GM21381 (cell line): ENCODE measurements around the gene OPA1.
"Not testable (repeated sequence)": the region's sequence is repeated elsewhere in the genome, so short reads cannot be mapped to it uniquely, and the experiment has no call there.

Source experiments
- ATAC-seq: cut with Tn5 transposase; IDR thresholded peaks from one replicate; pipeline ENCODE4 v1.9.1; 2021; ENCODE audit warnings: mild to moderate bottlenecking, moderate library complexity; ENCODE audit not compliant: unreplicated experiment

OPA1 gene

GRCh38 chr3:193586526-193586925, 6.5 kb upstream of the OPA1 start:
- no peak for ATAC-seq

DNA sequence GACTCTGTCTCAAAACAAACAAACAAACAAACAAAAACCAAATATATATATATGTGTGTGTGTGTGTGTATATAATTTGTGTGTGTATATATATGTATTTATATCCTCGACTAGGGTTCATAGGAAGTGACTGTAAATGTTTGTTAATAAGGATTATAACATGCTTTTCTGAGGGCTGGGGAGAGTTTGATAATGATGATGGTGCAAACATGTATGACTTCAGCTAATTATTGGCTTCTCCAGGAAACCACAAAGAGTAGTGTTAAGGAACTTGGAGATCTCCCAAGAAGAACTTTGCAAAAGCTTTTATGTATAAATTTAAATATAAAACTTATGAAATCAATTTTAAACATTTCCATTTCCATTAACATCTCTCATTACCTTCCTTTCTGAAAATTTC, 3.9 kb upstream of the OPA1 start:
- no peak for ATAC-seq

- no peak for ATAC-seq
Observed at GRCh38 chr3:193589616-193590015, 3.4 kb upstream of the OPA1 start.

- no peak for ATAC-seq
Observed at GRCh38 chr3:193590088-193590856, 2.7 kb upstream of the OPA1 start.

- ATAC-seq, result no peak
Observed at GRCh38 chr3:193593668-193594030, 641 bp downstream of the OPA1 start.

DNA sequence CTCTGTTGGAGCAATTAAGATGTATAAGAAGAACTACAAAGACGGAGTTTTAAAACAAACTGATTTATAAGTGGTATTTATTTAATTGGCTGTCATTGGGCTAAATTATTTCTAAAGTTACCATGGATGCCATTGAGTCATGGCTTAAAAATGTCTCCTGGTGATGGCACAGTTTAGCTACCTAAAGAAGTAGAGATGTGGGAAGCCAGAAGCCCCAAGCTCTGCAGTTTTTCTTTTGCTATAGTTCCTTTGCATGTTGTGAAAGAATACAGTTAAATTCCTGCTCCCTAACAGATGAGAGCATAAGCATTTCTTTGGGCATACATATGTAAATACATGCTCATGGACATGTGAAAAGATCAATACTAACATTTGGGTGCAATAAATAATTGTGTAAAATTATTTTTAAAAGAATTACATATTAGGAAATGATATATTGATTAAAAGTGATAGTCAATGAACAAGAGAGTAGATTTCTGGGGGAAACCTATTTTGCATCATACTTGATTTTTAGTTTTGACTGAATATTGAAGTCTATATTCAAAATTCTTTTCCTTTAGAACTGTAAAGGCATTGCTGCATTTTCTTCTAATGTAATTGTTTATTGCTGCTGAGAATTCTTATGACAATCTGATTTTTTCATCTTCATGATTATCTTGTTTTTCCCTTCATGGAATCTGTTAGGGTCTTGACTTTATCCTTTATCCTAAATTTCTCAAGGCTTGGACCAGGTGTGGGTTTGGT, 2.1 kb downstream of the OPA1 start:
- ATAC-seq, result no peak

DNA sequence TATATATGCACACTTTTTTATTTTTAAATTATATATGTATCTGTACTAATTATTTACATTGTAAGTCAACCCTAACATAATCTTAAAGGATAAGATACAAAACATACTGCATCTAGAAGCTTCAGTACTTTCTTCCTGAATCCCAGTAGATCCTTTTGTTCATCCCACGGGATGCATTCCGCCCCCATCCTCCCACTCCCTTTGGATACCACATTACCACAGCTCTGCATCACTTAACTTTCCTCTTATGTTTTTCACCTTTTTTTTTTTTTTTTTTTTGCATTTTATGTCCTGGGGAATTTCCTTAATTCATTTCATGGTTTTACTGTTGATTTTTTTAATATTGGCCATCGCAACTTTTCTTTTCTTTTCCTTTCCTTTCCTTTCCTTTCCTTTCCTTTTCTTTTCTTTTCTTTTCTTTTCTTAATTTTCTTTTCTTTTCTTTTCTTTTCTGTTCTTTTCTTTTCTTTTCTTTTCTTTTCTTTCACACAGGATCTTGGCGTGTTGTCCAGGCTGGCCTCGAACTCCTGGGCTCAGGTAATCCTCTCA, 3.0 kb downstream of the OPA1 start:
- ATAC-seq, result no peak

- no peak for ATAC-seq
Observed at GRCh38 chr3:193598202-193598601, 5.2 kb downstream of the OPA1 start.

- no peak for ATAC-seq
Observed at GRCh38 chr3:193599393-193599792, 6.4 kb downstream of the OPA1 start.

GRCh38 chr3:193605876-193606275, 12.9 kb downstream of the OPA1 start:
- ATAC-seq, result peak; percentile 71

DNA sequence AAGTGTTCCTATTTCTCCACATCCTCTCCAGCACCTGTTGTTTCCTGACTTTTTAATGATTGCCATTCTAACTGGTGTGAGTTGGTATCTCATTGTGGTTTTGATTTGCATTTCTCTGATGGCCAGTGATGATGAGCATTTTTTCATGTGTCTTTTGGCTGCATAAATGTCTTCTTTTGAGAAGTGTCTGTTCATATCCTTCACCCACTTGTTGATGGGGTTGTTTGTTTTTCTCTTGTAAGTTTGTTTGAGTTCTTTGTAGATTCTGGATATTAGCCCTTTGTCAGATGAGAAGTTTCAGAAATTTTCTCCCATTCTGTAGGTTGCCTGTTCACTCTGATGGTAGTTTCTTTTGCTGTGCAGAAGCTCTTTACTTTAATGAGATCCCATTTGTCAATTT, 13.9 kb downstream of the OPA1 start:
- not testable (repeated sequence) for ATAC-seq

- ATAC-seq, result not testable (repeated sequence)
Observed at GRCh38 chr3:193610516-193610915, 17.5 kb downstream of the OPA1 start.

DNA sequence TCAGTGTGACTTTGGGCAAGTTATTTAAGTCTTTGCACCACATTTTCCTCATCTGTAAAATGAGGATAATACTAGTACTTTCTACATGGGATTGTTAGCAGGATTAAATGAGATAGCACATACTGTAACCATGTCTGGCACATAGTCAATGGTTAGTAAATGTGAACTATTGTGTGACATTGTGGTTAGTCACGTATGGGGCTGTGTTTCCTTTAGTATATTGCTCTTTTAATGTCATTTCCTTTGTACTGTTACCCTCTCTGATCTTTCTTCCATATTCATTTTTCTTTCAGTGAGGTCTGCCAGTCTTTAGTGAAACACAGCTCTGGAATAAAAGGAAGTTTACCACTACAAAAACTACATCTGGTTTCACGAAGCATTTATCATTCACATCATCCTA, 21.4 kb downstream of the OPA1 start:
- ATAC-seq, result no peak

DNA sequence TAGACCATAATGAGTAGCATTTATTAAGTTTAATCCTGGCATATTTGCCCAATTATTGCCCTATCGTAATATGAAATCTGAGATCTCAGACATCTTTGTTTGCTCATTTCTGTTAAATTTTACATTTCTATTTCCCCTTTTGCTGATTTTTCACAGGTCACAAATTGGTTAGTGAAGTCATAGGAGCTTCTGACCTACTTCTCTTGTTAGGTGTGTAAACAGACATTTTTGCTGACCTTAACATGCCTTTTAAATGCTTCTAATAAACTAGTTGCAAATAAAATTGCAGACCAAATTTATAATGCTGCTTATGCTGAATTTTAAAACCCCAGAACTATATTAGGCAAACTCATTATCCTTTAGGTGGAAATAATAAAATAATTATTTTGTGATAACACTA, 24.6 kb downstream of the OPA1 start:
- no peak for ATAC-seq

DNA sequence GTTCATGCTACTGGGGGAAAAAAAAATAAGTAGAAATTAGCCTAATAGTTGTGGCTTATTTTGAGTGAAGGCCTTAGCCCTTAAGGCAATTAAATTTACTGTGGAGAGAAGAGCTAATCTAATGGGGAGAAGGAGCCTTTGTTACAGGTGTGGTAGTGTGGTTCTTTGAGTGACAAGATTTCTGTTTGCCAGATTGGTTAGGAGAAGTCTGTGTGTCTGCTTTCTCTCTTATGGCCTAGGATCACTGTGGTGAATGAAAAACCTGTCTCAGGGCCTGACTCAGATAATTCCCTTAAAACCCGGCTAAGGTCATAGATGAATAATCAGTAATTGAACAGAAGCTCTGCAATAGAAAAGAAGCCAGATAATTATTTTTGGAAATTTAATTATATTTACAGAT, 27.0 kb downstream of the OPA1 start:
- no peak for ATAC-seq

DNA sequence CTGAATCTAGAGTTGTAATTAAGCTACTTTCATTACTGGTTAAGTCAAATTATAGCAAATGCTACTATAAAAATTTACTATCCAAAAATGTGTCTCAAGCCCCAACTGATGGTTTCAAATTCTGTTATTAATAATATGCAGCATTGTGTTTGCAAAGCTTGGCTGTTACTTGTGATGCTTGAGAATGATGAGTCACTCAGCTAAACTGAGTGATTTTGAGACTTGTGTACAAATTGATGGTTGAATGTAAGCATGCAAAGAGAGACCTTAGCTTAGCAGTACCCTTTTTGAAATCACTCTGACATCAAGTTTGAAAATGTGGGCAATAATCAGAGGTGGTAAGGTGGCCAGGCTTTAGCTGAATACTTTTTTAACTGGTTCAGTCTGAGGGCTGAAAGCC, 27.6 kb downstream of the OPA1 start:
- ATAC-seq, result peak; percentile 83

- ATAC-seq, result no peak
Observed at GRCh38 chr3:193621127-193621526, 28.1 kb downstream of the OPA1 start.

DNA sequence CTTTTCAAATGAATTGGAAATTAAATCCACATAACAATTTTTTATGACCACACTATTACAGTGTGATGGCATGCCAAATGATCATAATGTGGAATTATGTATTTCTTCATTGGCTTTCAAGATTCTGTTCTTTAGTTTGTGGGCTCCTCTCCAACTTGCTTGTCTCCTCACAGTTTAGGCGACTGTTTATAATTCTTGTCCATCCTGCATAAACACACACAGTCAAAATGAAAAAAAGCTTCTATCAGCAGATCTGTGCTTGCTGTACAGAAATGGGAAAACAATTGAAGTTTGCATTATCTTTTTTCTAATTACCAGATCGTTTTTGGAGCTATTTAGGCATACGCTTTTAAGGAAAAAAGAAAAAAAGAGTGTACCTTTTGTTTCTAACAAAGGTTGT, 37.0 kb downstream of the OPA1 start:
- ATAC-seq, result no peak

GRCh38 chr3:193637831-193638230, 44.8 kb downstream of the OPA1 start:
- no peak for ATAC-seq

DNA sequence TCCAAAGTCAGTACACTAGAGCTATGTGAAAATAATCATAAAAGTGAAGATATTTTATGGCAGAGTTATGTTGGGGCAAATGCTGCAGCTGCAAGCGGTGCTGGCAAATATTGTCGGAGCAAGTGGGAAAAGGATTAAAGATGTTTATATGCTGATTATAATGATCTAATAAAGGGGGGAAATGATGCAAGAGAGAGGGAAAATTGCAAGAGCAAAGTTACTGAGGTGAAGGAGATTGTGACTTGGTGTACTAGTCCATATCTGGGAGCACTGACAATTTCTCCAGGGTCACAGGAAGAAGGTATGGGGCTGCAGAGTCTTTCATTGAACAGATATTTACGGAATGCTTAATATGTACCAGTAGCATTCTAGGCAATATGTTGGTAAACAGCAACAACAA, 45.8 kb downstream of the OPA1 start:
- ATAC-seq, result no peak

GRCh38 chr3:193640165-193640715, 47.2 kb downstream of the OPA1 start:
- ATAC-seq, result no peak
